Spleen (tissue), 7 donors: ENCODE data around the gene MRPL3.

Experiments
- POLR2AphosphoS5 ChIP-seq, 3 donors: sonication (generic); formaldehyde crosslinking; IDR thresholded peaks; one replicate each; pipeline ENCODE4 v1.5.1; 2017; ENCODE audit warnings: antibody characterized with exemption in 3 of 3
- TF ChIP-seq, protein P1 (sequence below), 11 experiments: fragments of 200-600 bp in 7 of 11; fragments of 450-650 bp in 4 of 11; sonication (generic) in 4 of 11; IDR thresholded peaks in 8 of 11; conservative IDR thresholded peaks in 3 of 11; 1 replicate in 7 of 11; 2 replicates in 4 of 11; pipeline versions ENCODE4 v1.4.0 to v1.8.0; 2016 to 2021; ENCODE audit warnings: antibody characterized with exemption in 11 of 11, inconsistent platforms in 4 of 11, mild to moderate bottlenecking in 1 of 11
- donor health status: DM: no; HTN: no; CAD: no; lungs with moderate emphysema.
- donor health status: DM: no; HTN: no; CAD: no.
- donor health status: DM: no; HTN: no; CAD: no.

DNA sequence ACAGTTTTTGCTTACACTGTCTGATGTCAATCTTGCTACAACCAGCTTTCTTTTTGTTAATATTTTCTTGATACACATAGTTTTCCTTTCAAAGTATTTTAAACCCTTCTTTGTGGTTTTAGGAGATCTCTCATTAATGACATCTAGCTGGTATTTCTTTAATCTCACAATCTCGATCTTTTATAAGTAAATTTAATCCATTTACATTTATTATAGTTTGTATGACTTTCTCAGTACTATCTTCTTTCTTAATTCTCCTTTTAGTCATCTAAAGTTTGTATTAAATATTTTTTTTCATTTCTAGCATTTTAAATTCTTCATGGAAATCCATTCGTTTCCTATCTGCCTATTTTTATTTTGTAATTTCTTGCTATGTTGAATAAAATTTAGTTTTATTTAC, 55.4 kb downstream of the MRPL3 start:
- TF ChIP-seq, protein P1, sequence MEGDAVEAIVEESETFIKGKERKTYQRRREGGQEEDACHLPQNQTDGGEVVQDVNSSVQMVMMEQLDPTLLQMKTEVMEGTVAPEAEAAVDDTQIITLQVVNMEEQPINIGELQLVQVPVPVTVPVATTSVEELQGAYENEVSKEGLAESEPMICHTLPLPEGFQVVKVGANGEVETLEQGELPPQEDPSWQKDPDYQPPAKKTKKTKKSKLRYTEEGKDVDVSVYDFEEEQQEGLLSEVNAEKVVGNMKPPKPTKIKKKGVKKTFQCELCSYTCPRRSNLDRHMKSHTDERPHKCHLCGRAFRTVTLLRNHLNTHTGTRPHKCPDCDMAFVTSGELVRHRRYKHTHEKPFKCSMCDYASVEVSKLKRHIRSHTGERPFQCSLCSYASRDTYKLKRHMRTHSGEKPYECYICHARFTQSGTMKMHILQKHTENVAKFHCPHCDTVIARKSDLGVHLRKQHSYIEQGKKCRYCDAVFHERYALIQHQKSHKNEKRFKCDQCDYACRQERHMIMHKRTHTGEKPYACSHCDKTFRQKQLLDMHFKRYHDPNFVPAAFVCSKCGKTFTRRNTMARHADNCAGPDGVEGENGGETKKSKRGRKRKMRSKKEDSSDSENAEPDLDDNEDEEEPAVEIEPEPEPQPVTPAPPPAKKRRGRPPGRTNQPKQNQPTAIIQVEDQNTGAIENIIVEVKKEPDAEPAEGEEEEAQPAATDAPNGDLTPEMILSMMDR (IDR thresholded peaks at IDR 0.05 in 8 of 11, conservative IDR thresholded peaks at IDR 0.05 in 3 of 11) = no peak
- TF ChIP-seq POLR2AphosphoS5 (IDR thresholded peaks at IDR 0.05) = no peak
